ENCODE data around the gene RAPGEF5.

Gene RAPGEF5

DNA sequence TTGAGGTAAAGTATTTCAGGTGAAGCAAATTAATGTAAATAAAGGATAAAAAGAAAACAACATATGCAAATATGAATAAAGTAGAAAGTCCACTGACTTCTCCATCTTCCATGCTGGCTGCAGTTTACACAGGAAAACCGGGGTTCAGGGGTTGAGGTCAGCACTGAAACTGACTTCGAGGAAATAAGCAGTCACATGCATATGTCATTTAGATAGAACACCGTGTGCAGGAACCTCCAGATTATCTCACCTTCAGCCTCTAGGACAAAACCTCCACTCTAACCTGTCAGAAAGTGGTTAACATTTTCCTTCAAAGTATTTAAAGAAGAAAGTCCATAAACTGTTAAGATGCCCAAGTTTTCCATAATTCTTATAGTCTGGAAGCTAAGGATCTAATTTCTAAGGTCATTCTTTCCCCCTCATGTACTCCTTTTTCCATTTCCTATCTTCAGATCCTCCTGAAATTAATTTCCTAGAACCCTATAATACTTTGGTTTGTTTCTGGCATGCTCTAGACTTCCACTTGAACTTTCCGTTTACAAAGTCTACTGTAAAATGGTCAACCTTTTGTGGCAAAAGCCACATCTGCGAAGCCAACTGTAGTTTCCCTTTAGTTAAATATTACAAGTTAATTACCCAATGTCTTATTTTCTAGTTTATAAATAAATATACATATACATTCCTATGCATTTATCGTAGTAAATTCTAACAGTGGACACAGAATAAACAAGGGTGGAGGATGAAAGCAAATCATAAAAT lies 173.3 kb downstream of the RAPGEF5 start:
- DNase-seq: no peak

DNA sequence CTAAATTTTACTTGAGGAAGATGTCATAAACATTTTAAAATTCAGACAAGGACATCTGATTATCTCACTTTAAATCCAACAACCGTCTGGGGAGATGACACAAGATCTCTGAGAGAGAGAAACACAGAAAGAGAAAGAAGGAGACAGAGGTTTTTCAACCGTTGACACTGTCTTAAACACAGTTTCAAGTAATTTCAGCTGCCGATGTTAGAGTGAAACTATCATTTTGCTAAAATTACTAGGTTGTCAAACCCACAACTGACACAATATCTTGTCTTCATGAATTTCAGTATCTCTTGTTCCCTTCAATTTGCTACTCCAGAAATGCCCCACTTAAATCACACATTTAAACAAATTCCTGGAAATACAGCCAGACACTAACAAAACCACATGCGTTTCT lies 174.8 kb downstream of the RAPGEF5 start:
- no peak for DNase-seq

DNA sequence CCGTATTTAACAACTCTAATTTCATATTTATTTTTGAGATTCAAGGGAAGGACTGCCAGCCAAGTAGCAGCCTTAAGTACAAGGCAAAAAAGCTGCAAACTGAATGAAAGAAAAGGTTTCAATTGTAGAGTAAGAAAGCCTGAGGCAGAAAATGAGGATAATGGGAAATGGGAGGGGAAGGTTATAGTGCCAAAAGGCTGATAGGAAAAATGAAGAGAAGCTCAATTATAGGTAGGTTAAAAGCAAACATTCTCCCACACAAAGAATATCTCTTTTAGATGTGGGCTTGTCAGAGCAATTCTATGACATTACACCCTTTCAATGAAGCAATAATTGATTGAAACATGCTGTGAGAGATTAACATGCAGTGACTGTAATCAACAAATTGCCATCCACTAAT lies 175.3 kb downstream of the RAPGEF5 start:
- DNase-seq: no peak

DNA sequence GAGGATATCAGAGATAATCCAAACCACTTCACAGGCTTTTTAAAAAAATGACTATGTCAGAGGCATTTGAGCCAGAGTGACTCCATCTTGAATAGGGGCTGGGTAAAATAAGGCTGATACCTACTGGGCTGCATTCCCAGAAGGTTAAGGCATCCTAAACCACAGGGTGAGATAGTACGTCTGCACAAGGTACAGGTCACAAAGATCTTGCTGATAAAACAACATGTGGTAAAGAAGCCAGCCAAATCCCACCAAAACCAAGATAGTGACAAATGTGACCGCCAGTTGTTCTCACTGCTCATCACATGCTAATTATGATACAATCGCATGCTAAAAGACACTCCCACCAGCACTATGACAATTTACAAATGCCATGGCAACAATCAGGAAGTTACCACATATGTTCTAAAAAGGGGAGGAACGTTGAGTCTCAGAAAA lies 177.5 kb downstream of the RAPGEF5 start:
- no peak for DNase-seq

DNA sequence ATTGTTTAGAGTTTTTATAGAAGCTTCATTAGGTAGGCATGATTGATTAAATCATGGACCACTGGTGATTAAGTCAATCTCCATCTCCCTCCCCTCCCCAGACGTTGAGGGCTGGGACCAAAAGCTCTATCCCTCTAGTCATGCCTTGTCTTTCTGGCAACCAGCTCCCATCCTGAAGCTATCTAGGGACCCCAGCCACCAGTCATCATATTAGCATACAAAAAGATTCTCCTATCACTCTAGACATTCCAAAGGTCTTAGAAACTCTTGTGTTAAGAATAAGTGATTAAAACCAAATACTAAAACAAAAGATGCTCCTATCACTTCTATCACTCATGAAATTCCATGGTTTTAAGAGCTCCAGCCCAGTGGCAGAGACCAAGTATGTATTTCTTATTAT lies 178.2 kb downstream of the RAPGEF5 start:
- no peak for DNase-seq

DNA sequence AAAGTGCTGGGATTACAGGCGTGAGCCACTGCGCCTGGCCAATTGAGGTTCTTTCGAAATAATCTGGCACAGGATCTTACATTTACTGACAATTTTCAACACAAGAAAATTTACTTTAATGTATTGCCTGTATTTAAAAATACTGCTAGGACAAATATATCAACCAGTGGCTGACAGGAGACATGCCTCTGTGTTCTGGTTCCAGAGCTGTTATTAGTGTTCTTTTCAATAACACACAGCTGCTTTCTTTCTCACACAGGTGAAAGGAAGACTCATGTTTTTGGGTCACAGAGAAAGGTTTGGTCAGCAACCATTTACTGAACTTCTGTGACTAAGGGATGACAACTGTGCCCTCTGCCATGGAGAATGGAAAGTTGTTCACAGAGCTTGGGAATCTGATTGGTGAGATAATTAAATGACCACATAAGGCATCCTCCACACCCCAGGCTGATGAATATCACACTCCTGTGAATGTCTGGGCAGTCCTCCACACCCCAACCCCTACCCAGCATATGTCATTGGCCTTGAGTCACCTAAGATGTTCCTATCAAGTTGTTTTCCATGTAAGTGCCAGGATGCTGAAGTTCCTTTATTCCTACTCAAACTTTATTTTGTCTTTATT lies 180.1 kb downstream of the RAPGEF5 start:
- no peak for DNase-seq

DNA sequence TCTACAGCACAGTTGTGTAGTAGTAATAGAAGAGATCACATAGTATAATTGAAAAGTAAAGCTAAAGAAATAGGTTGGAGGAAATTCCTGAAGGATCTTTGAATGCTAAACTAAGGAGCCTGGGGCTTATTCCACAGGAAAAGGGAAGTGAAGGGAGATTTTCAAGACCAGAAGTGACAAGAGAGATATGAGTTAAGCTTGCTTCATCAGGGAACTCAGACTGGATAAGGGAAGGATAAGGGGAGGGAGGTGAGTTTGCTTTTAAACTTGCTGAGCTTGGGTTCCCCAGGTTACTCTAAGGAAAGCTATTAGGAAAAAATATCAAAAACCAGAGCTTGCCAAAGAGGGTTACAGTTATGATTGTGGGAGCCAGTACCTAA lies 182.4 kb downstream of the RAPGEF5 start:
- no peak for DNase-seq

DNA sequence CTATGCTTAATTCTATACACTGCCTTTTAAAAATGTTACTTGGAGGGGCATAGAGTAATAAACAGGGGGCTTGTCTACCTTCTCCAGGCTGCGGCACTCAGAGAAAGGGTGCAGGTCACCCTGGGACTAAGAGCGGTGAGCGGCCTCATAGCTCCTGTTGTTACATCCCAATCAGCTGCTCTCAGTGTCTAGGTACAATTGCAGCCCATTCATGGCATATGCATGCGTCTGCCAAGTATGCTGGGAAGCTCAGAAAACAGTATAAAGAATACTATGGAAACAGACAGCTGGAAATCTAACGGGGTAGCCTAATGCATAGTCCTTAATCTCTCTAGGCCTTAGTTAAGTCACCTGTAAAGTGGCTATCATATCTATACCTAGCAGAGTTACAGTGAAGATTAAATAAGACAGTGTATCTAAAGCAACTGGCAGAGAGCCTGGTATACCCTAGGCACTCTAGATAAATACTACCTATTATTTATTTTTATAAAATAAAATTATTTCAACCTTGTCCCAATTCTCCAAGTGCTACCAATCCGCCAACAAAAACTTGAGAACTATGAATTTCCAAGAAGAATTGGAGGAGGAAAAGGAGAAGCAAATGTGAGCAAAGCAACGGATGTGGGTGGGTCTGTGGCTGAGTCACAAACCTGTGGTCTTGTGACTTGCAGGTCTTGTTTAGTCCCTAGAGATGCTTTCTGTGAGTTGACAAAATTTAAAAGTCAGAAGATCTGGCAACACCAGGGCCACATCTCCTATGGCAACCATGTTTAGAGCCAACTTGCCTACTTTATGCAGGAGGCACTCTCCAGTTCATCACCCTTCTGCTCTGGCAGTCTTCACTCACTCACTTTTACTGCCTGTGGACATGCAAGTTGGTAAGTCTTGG lies 183.0 kb downstream of the RAPGEF5 start:
- no peak for DNase-seq

DNA sequence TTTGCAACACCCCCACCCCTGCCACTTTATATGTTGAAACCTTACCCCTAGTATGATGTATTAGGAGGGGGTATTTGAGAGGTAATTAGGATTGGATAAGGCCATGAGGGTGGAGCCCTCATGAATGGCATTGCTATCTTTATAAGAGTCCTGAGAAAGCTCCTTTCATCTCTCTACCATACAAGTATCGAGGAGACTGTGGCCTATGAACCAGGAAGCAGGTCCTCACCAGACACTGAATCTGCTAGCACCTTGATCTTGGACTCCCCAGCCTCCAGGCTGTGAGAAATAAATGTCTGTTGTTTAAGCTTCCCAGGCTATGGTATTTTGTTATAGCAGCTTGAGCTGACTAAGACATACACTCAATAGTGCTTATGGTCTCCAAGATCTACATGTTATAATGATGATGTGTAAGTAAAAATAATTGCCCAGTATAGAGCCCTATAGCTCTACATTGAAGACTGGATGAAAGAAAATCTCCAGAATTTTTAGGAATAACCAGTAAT lies 188.8 kb downstream of the RAPGEF5 start:
- no peak for DNase-seq

DNA sequence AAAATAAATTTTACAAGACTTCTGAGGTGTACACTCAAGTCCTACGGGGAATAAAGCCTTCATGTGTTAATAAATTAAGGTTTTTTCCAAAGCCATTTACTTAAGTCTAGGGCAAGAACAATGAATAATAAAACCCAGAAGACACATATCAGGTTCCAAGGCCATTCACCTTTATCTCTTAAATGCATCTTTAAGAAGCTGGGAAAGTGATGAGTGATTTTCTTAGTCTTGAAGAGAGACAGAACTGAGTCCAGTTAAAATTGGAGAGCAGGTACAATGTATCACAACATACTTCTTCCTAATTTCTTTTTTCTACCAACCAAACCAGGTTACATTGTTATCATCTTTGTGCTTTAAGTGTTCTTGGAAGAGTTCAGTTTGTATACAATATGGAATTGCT lies 189.5 kb downstream of the RAPGEF5 start:
- no peak for DNase-seq

DNA sequence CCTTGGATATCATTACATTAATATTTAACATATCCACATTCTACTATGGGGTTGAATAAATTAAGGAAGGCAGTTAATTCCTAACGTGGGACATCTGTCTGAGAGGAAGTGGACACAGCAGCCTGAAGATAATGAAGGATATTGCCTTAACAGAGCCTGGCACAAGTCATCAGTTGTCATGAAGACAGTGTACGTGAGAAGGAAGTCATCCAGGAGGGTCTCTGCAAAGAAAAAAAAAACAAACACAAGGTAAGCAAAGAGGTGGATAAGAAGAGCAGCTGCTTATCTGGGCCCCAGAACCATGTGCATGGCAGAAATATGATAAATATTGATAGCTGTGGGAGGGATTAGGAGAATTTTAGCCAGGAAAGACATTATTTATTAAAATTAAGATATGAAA lies 190.0 kb downstream of the RAPGEF5 start:
- DNase-seq: no peak

DNA sequence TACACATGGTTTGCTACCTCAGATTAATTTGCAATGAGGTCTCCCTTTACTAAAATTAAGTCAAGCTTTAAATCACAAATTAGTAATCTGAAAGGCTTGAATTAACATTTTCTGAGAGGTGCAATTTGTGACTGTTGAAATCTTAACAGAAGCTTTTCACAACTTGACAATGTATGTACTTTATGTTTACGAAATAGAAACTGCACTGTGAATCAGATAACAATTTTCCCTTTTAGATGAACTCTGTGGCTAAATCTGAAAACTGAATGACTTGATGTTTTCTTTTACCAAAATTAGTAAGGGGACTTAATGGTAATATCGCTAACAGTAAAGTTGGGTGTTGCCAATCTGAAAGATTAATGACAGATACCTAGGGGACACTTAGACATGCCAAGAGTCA lies 197.6 kb downstream of the RAPGEF5 start:
- no peak for DNase-seq

DNA sequence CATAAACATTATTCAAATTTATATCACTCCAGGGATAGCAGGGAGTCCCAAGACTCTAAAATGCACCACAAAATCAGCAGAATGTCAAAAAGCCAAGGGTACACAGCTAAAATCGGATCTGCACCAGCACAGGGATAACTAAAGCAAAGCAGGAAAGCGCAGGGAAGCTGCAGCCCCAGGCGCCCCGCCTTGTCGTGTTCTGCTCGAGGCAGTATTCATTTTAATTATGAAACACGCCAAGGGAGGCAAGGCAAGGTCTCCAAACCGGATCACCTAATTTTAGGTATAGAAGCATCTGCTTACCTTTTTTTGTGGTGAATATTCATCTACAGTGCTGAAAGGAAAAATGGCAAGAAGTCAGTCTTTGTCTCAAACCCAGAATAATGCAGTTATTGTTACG lies 199.4 kb downstream of the RAPGEF5 start:
- DNase-seq: no peak

DNA sequence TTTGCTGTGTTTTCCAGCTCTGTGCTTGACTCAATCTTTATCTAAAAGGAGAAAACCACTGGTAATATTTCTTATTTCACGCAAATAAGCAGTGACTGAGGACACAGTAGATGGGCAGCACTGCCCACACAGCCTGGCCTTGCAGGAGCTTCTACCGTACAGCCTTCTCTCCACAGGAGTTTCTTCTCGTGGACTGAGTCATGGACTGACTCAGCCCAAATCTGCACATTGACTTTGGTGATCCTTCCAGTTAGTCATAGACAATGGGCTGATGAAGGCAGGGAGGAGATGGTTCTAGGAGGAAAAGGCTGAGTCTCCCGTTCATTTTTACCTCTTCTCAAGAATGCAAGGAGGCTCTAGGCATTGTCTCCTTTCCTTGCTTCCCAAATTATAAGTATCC lies 200.7 kb downstream of the RAPGEF5 start:
- no peak for DNase-seq

DNA sequence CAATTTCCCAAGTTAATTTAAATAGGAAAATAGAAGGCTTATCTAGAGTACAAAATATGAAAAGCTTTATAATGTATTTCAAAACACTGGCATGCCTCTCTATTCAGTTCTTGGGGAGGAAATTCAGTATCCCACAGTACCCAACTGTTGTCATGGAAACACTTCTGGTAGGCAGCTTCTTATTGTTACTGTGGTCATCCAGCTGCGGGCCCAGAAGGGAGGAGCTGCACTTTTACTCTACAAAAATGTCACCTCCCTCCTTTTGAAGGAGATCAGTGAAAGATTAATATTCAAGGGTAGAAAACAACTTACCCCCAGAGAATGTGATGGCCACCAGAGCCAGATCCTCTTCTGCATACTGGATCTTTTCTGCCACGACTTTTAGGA lies 202.8 kb downstream of the RAPGEF5 start:
- DNase-seq: no peak

DNA sequence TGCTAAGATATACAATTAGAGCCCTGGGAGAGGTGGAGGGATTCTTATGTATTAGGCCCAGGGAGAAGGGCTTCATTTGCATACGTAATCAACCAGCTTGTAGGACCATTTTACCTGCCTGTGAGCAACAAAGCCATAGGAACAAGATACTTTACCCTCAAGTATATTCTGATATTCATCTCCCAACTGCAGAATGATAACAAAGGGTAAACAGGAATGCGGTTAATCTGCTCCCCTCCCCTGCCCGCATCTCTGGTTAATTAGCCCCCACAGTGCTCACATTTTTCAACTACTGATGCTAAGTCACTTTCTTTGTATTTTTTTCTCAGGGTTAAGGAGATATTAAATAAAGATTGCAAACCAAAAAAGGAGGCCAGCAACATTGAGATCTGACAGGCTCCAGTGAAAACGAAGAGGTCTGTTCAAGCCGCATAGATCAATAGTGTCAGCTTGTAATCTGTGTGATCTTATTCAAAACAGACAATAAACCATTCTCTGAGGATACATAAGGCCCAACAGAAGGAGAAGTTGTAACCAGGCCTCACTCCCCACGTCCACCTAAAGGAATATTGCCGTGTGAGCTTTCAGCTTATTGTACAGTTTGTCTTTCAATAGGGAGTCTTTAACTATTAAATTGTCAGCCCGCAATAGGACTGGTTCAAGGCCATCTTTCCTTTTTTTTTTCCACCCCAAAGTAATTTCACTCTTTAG lies 203.4 kb downstream of the RAPGEF5 start:
- DNase-seq: no peak

DNA sequence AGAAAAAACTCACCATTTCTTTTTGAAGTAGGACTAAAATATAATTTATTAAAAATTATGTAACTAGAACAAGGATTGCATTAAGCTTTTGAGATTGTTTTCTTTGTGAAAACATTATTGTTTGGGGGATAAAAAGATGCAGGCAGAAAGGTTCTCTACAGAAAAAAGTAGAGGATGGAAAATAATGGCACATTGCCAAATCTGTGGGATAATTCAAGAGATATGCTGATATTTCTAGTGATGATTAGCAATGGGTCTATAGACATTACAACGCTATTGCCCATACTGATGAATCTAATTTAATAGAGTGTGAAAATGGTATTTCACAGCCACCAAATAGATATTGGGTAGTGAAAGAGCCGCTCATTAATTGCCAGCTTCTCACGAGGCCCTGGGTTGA lies 204.3 kb downstream of the RAPGEF5 start:
- no peak for DNase-seq

DNA sequence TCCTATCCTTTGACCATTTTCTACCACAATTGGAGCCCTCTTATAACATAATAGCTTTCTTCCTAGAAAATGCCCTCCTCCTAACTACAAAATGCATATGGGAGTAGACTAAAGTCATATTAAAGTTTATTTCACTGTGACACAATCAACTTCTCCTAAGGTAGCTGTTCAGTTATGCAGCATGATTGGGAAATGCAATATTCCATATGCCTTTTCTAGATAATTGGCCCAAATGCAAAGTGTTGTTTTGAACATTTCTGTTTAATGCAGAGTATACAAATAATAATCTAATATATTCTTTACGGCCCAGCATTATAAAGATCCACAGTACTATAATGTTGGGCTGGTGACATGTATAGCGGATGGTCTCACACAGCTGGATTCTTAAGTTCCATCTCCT lies 205.1 kb downstream of the RAPGEF5 start:
- DNase-seq: no peak

DNA sequence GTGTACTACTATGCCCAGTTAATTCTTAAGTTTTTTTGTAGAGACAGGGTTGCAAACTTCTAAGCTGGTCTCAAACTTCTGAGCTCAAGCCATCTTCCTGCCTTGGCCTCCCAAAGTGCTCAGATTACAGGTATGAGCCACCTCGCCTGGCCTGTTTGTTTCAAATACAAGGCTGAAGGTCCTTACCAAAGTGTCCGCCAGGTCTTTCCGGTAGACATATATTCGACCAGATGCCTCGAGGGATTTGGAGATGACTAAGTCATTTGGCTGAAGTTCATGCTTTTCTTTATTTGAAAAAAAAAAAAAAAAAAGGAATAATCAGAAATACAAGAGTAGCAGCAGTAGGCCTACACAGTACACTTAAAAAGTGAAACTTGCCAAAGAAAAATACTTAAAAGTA lies 206.7 kb downstream of the RAPGEF5 start:
- no peak for DNase-seq

DNA sequence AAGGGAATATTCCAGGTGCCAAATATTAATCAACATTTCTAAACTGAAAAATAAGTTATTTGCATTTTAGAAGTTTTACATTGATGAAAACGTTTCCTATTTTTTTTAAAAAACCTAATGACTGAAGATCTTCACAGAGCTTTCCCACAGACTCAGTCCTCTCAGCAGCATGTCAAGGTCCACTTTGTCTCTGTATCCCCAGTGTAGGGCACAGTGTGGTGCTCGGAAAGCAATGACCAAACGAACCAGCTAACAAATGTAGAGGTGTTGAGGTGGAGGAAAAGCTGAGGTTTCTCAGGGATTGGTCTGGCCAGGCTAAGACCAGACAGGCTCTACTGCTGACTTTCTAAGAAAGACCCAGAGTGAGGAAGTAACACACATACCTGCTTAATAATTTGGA lies 209.1 kb downstream of the RAPGEF5 start:
- no peak for DNase-seq

DNA sequence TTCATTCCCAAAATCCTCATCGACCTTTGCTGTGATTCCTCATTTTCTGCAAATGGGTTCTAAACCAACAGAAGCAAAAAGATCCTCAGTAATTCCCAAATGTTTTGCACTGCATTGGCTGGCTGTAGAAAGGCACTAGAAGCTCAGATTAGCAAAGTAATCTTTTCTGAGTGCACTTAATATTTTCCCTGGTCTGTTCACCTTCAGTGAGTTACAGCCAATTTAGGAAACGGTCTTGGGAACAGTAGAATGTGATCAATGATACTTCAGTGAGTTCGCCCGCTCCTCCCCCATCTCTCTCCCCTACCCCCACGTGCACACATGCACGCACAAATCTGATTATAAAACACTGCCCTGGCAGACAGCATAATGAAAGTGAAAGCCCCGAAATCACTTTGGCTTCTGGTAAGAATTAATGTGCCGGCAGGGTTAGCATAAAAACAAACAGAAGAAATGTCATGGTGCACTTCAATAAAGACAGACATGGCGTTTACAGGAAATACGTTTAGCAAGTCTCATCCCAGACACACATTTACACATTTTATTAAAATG lies 209.9 kb downstream of the RAPGEF5 start:
- DNase-seq: no peak

DNA sequence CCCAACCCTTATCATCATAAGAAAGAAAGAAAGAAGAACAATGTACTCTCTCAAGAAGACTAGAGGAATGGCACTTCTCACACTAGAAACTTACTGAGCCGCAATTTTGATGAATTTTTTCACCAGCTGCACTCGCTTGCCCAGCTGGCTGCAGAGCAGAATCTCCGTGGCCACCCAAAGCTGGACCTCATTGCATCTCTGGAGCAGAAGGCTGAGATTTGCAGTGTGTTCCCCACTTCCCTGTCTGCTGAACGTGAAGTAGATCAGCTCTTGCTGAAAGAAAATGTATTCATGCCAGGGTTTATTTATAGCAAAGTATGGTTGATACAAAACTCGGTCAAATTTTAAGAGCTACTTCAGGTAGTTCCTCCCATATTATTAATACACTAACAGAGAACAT lies 212.0 kb downstream of the RAPGEF5 start:
- DNase-seq: no peak

DNA sequence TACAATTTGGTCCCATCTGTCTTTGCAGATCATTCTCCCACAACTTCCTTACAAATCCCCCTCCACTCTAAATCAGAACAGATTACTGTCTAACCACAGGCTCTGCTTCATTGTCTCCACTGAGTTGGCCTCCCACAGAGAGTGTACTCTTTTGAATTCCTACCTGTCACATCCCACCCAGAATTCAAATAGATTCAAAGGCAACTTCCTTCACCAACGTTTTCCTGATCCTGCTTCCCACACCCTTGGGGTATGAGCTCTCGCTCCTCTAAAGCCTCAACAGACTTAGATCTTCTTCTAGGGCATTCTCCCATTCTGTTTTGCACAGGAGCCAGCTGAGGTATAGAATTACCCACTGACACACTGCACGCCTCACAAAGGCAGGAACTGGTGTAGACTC lies 213.5 kb downstream of the RAPGEF5 start:
- DNase-seq: no peak
